GM12878 (cell line): ENCODE measurements around the gene AJUBA.

ENCODE experiments used
- BCL11A ChIP-seq: IDR thresholded peaks from 2 replicates; pipeline ENCODE4 v1.6.1; 2011; ENCODE audit warnings: low read depth, low read length
- BCL3 ChIP-seq: IDR thresholded peaks from 2 replicates; pipeline ENCODE4 v1.6.1; 2011; ENCODE audit warnings: borderline replicate concordance, low read depth, mild to moderate bottlenecking, moderate library complexity, low read length; ENCODE audit not compliant: insufficient read depth, poor library complexity, severe bottlenecking
- CEBPB ChIP-seq, 2 experiments: fragments of 150-350 bp in 1 of 2; IDR thresholded peaks; 2 replicates each; pipeline ENCODE4 v1.6.1; 2012 to 2014; ENCODE audit warnings: low read depth in 2 of 2, low read length in 2 of 2, borderline replicate concordance in 1 of 2, inconsistent platforms in 1 of 2
- CTCF ChIP-seq, 3 experiments: IDR thresholded peaks in 2 of 3; conservative IDR thresholded peaks in 1 of 3; 2 replicates each; pipeline ENCODE4 v1.5.1; 2011; ENCODE audit warnings: low read depth in 3 of 3, low read length in 3 of 3, mild to moderate bottlenecking in 3 of 3, control low read depth in 2 of 3, moderate library complexity in 2 of 3, inconsistent platforms in 1 of 3, mixed read lengths in 1 of 3; ENCODE audit not compliant: control insufficient read depth in 2 of 3, insufficient read depth in 1 of 3; ENCODE audit errors: extremely low read depth in 1 of 3
- FOS ChIP-seq: IDR thresholded peaks from 3 replicates; pipeline ENCODE4 v1.6.1; 2011; ENCODE audit warnings: borderline replicate concordance; ENCODE audit not compliant: insufficient read length; ENCODE audit errors: extremely low read depth
- NBN ChIP-seq: fragments of 450-650 bp; IDR thresholded peaks from 2 replicates; pipeline ENCODE4 v1.6.1; 2016
- NFYB ChIP-seq: IDR thresholded peaks from 2 replicates; pipeline ENCODE4 v1.6.1; 2011; ENCODE audit warnings: low read depth, mild to moderate bottlenecking, low read length, improper control_type of control experiment, moderate library complexity; ENCODE audit not compliant: insufficient read depth
- POLR2AphosphoS5 ChIP-seq: IDR thresholded peaks from 2 replicates; pipeline ENCODE4 v1.6.1; 2011; ENCODE audit warnings: mild to moderate bottlenecking, low read length, inconsistent platforms
- RAD21 ChIP-seq: IDR thresholded peaks from 2 replicates; pipeline ENCODE4 v1.6.1; 2011; ENCODE audit warnings: mild to moderate bottlenecking, low read depth, low read length, moderate library complexity; ENCODE audit not compliant: insufficient read depth
- RB1 ChIP-seq: fragments of 450-650 bp; formaldehyde crosslinking; IDR thresholded peaks from 2 replicates; pipeline ENCODE4 v1.6.1; 2017; ENCODE audit warnings: mild to moderate bottlenecking, borderline replicate concordance
- REST ChIP-seq: IDR thresholded peaks from 2 replicates; pipeline ENCODE4 v1.6.1; 2012; ENCODE audit warnings: mild to moderate bottlenecking, low read depth, low read length
- SIN3A ChIP-seq: IDR thresholded peaks from 2 replicates; pipeline ENCODE4 v1.6.1; 2012; ENCODE audit warnings: low read depth, low read length, improper control_type of control experiment
- SREBF2 ChIP-seq: IDR thresholded peaks from 2 replicates; pipeline ENCODE4 v1.6.1; 2012; ENCODE audit warnings: mild to moderate bottlenecking, low read length

GRCh38 chr14:23017091-23017490 is 34.7 kb upstream of the AJUBA start:
- TF ChIP-seq NFYB (no peak), SREBF2 (no peak), RAD21 (no peak), POLR2AphosphoS5 (no peak), BCL11A (no peak), CTCF (IDR thresholded peaks at IDR 0.05 in 2 of 3, conservative IDR thresholded peaks at IDR 0.05 in 1 of 3; ENCODE audit: control insufficient read depth in 2 of 3, extremely low read depth in 1 of 3, insufficient read depth in 1 of 3, low read depth in 3 of 3, low read length in 3 of 3) (no peak), REST (no peak), BCL3 (no peak), FOS (no peak), NBN (no peak), SIN3A (no peak), RB1 (no peak), CEBPB (IDR thresholded peaks at IDR 0.05; ENCODE audit: borderline replicate concordance in 1 of 2, low read depth in 2 of 2, low read length in 2 of 2) (no peak)
